SK-N-SH (cell line): ENCODE data around the gene SPEG. TPM values are rescaled to one million over a fixed set of nuclear protein-coding genes. Genes with fewer than 3 reads are reported as not detected.

Experiments
- CTCF ChIA-PET: fragments of 300-600, 350-600 bp; formaldehyde crosslinking; extraction: SDS; loops from one replicate; lab custom pipeline; 2021; lab: Yijun Ruan, JAX
- POLR2A ChIA-PET: fragments of 350-600 bp; sonication (Branson Sonifier 250); formaldehyde crosslinking; extraction: SDS; loops from one replicate; lab custom pipeline; 2020; ENCODE audit warnings: antibody characterized with exemption, inconsistent platforms; lab: Yijun Ruan, JAX
- DNase-seq: peaks from one replicate; pipeline ENCODE4 v3.0.0; 2012
- H2AFZ ChIP-seq: fragments of 200-600 bp; sonication (generic); 2 replicates; pipeline ENCODE4 v1.8.1; 2016; ENCODE audit warnings: antibody characterized with exemption, mild to moderate bottlenecking, low read depth
- H3F3A ChIP-seq: fragments of 200-600 bp; sonication (generic); replicated peaks from 2 replicates; pipeline ENCODE3; 2016; ENCODE audit warnings: antibody characterized with exemption, mild to moderate bottlenecking; ENCODE audit not compliant: insufficient read depth
- H3K27ac ChIP-seq, 2 experiments: fragments of 200-500 bp in 1 of 2; fragments of 200-600 bp in 1 of 2; sonication (Bioruptor generic) in 1 of 2; sonication (generic), shearing (Covaris generic) in 1 of 2; 2 replicates each; pipeline versions ENCODE4 v1.5.1 to v1.6.1; 2014 to 2016; ENCODE audit warnings: low read depth in 2 of 2, inconsistent platforms in 1 of 2, low read length in 1 of 2, mild to moderate bottlenecking in 1 of 2, mixed read lengths in 1 of 2
- H3K27me3 ChIP-seq: fragments of 200-600 bp; sonication (generic), shearing (Covaris generic); 2 replicates; pipeline ENCODE4 v1.6.1; 2016; ENCODE audit warnings: mixed run types; ENCODE audit not compliant: insufficient read depth
- H3K36me3 ChIP-seq, 2 experiments: fragments of 200-500 bp in 1 of 2; fragments of 200-600 bp in 1 of 2; sonication (Bioruptor generic) in 1 of 2; sonication (generic) in 1 of 2; replicated peaks in 1 of 2; 2 replicates each; pipeline versions ENCODE3 to v1.5.1; 2014 to 2016; ENCODE audit warnings: low read length in 1 of 2, mild to moderate bottlenecking in 1 of 2; ENCODE audit not compliant: insufficient read depth in 2 of 2, control insufficient read depth in 1 of 2
- H3K4me1 ChIP-seq, 2 experiments: fragments of 200-500 bp in 1 of 2; fragments of 200-600 bp in 1 of 2; sonication (Bioruptor generic) in 1 of 2; sonication (generic), shearing (Covaris generic) in 1 of 2; 2 replicates each; pipeline versions ENCODE4 v1.5.1 to v1.6.1; 2014 to 2016; ENCODE audit warnings: low read depth in 1 of 2, low read length in 1 of 2, mixed run types in 1 of 2; ENCODE audit not compliant: insufficient read depth in 2 of 2, control insufficient read depth in 1 of 2
- H3K4me2 ChIP-seq: fragments of 200-600 bp; sonication (generic), shearing (Covaris generic); 2 replicates; pipeline ENCODE4 v1.6.1; 2017; ENCODE audit warnings: mixed run types
- H3K4me3 ChIP-seq, 2 experiments: fragments of 200-500 bp in 1 of 2; fragments of 200-600 bp in 1 of 2; sonication (Bioruptor generic) in 1 of 2; sonication (generic), shearing (Covaris generic) in 1 of 2; 2 replicates each; pipeline versions ENCODE4 v1.5.1 to v1.8.1; 2014 to 2016; ENCODE audit warnings: low read depth in 2 of 2, inconsistent platforms in 1 of 2, low read length in 1 of 2, mild to moderate bottlenecking in 1 of 2, mixed read lengths in 1 of 2, moderate library complexity in 1 of 2
- H3K79me2 ChIP-seq: fragments of 200-600 bp; sonication (generic); 2 replicates; pipeline ENCODE4 v1.8.1; 2017; ENCODE audit warnings: mild to moderate bottlenecking; ENCODE audit not compliant: insufficient read depth
- H3K9ac ChIP-seq: fragments of 200-600 bp; sonication (generic); 2 replicates; pipeline ENCODE4 v1.6.1; 2017; ENCODE audit warnings: mixed run types
- H3K9me2 ChIP-seq: fragments of 200-600 bp; sonication (generic); 2 replicates; pipeline ENCODE4 v1.6.1; 2017; ENCODE audit warnings: mixed run types
- H3K9me3 ChIP-seq: fragments of 200-600 bp; sonication (generic); 2 replicates; pipeline ENCODE4 v1.6.1; 2017; ENCODE audit warnings: mixed run types, mild to moderate bottlenecking, moderate library complexity
- H4K20me1 ChIP-seq: fragments of 200-600 bp; sonication (generic); 2 replicates; pipeline ENCODE4 v1.6.1; 2017; ENCODE audit warnings: mild to moderate bottlenecking, mixed run types; ENCODE audit not compliant: insufficient read depth
- ELF1 ChIP-seq: IDR thresholded peaks from 2 replicates; pipeline ENCODE4 v1.4.0; 2012
- MEF2A ChIP-seq: IDR thresholded peaks from 2 replicates; pipeline ENCODE4 v1.4.0; 2012; ENCODE audit warnings: low read depth, borderline replicate concordance
- RAD21 ChIP-seq: IDR thresholded peaks from 2 replicates; pipeline ENCODE4 v1.6.1; 2012; ENCODE audit warnings: mild to moderate bottlenecking, low read length
- RXRA ChIP-seq: IDR thresholded peaks from 2 replicates; pipeline ENCODE4 v1.4.0; 2012; ENCODE audit warnings: low read depth, mild to moderate bottlenecking, borderline replicate concordance
- SMC3 ChIP-seq: IDR thresholded peaks from 2 replicates; pipeline ENCODE4 v1.6.1; 2012; ENCODE audit warnings: low read depth, low read length, improper control_type of control experiment
- TAF1 ChIP-seq: IDR thresholded peaks from 2 replicates; pipeline ENCODE4 v1.6.1; 2012; ENCODE audit warnings: low read depth, mild to moderate bottlenecking, low read length, moderate library complexity, borderline replicate concordance
- WGBS: methylation state at CpG from one replicate; pipeline ENCODE4 v1.1.6; 2017; ENCODE audit warnings: low lambda C conversion rate; 5-methylcytosine and 5-hydroxymethylcytosine counted together
- polyA plus RNA-seq, 3 experiments: library from polyadenylated mRNA; depleted of rRNA; stranded (reverse); fragments of >200 nt; gene quantifications; 2 replicates each; pipeline ENCODE4 v1.2.3, GENCODE V29; 2012
- TF ChIP-seq, protein P1 (sequence below): IDR thresholded peaks from 2 replicates; pipeline ENCODE4 v1.4.0; 2012; ENCODE audit warnings: low read depth, borderline replicate concordance

Gene SPEG
- polyA plus RNA-seq, 1 of the 3 experiments (the other 2 are of a cell fraction) = 107 TPM

DNA sequence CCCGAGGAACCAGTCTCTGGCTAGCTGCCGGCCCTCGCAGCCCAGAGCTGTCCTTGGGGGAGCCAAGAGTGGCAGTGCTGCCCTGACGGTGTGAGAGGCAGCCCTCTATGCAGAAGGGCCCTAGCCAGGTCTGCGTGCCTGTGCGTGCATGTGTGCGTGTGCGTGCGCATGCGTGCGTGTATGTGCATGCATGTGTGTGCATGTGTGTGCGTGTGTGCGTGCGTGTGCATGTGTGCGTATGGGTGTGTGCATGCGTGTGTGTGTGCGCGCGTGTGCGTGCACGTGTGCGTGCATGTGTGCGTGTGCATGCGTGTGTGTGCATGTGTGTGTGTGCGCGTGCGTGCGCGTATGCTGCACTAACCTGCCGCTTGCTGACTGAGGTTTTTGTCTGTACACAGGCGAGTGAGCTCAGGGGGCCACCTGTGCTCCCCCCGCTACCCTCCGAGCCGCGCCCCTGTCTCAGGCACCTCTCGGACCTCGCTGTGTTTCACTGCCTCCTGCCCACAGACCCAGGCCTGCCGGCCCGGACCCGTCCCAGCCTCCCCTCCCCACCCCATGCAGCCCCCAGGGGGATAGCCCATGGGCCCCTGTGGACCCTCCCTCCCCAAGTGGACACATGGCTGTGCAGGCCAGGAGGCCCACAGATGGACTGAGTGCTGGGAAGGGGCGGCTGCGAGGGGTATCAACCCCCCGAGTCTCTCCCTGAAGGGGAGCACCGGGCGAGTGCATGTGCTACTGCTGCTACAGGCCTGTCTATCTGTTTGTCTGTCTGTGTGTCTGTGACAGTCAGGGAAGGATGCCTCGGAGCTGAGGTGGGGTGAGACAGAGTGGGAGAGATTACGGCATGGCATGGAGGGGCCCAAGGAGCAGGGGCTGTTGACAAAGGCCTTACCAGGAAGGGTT is 31.3 kb downstream of the SPEG start:
- ChIA-PET POLR2A (no interaction called here), CTCF (interaction anchor here (0.5 to 56.4 kb wide), 7 partner anchors 10 to 177 kb away, joined by 3 to 2824 read pairs (median 7); partner anchors contain the start of genes ASIC4, CHPF, GMPPA and TMEM198)
- Histone ChIP-seq H3K4me1 (peaks cover 10 to 14% of the 10 kb centered on the region in 2 experiments; a peak in 3 of 4 replicates), H4K20me1 (no peaks in the 10 kb centered on the region), H2AFZ (no peak overlapping the region), H3K4me2 (no peak overlapping the region), H3K27me3 (no peaks in the 10 kb centered on the region), H3K27ac (no peak overlapping the region), H3K9ac (no peak overlapping the region), H3K4me3 (no peak overlapping the region), H3K9me3 (no peaks in the 10 kb centered on the region), H3K36me3 (peaks cover 34 to 52% of the 10 kb centered on the region in 2 experiments), H3K79me2 (no peaks in the 10 kb centered on the region), H3K9me2 (no peaks in the 10 kb centered on the region), H3F3A (peaks cover 6% of the 10 kb centered on the region)
- WGBS = 91% methylated on average over 47 of the region's 47 CpGs
- TF ChIP-seq RAD21 = no peak
- no peak for TF ChIP-seq TAF1
- no peak for DNase-seq

- H3K27me3 ChIP-seq = no peaks in the 10 kb centered on the region
- no peak overlapping the region for H2AFZ ChIP-seq
- no peak overlapping the region for H3K9ac ChIP-seq
- H3K9me2 ChIP-seq = no peaks in the 10 kb centered on the region
- WGBS = 87% methylated on average over 14 of the region's 28 CpGs
- ChIA-PET CTCF (interaction anchor here (0.9 to 56.4 kb wide), 8 partner anchors 9 to 176 kb away, joined by 3 to 2824 read pairs (median 10); partner anchors contain the start of genes ASIC4, CHPF, GMPPA and TMEM198), POLR2A (interaction anchor here (0.7 to 1.3 kb wide), 3 partner anchors 15 to 78 kb away, joined by 3 to 4 read pairs (median 3); no protein-coding TSS in a partner anchor)
- H3K4me3 ChIP-seq = no peak overlapping the region
- no peaks in the 10 kb centered on the region for H3K79me2 ChIP-seq
- H4K20me1 ChIP-seq = no peaks in the 10 kb centered on the region
- no peak overlapping the region for H3K27ac ChIP-seq
- H3K4me1 ChIP-seq = peaks cover 10 to 12% of the 10 kb centered on the region in 2 experiments; a peak in 3 of 4 replicates
- H3K9me3 ChIP-seq = no peaks in the 10 kb centered on the region
- H3F3A ChIP-seq = peaks cover 6% of the 10 kb centered on the region
- DNase-seq = no peak
- no peak overlapping the region for H3K4me2 ChIP-seq
- TF ChIP-seq MEF2A (no peak), RXRA (no peak), SMC3 (no peak), ELF1 (no peak)
- TF ChIP-seq, protein P1, sequence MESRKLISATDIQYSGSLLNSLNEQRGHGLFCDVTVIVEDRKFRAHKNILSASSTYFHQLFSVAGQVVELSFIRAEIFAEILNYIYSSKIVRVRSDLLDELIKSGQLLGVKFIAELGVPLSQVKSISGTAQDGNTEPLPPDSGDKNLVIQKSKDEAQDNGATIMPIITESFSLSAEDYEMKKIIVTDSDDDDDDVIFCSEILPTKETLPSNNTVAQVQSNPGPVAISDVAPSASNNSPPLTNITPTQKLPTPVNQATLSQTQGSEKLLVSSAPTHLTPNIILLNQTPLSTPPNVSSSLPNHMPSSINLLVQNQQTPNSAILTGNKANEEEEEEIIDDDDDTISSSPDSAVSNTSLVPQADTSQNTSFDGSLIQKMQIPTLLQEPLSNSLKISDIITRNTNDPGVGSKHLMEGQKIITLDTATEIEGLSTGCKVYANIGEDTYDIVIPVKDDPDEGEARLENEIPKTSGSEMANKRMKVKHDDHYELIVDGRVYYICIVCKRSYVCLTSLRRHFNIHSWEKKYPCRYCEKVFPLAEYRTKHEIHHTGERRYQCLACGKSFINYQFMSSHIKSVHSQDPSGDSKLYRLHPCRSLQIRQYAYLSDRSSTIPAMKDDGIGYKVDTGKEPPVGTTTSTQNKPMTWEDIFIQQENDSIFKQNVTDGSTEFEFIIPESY = no peak
- peaks cover 31 to 55% of the 10 kb centered on the region in 2 experiments for H3K36me3 ChIP-seq
Observed at GRCh38 chr2:219466816-219467735, 32.4 kb downstream of the SPEG start.
